HFFc6 (cell line): ENCODE results near the gene SCYGR3. TPM values are rescaled to one million over a fixed set of nuclear protein-coding genes. Genes with fewer than 3 reads are reported as not detected.

Experiments used
- DNase-seq: peaks from one replicate; pipeline ENCODE4 v3.0.0-alpha.2; 2018
- H3K27ac Mint-ChIP-seq: 2 replicates; pipeline ENCODE4 v1.8.0; 2020; ENCODE audit warnings: mild to moderate bottlenecking, mixed read lengths
- H3K27me3 Mint-ChIP-seq: 2 replicates; pipeline ENCODE4 v1.8.0; 2021; ENCODE audit warnings: mild to moderate bottlenecking, moderate library complexity, mixed read lengths; ENCODE audit not compliant: insufficient read depth
- H3K36me3 Mint-ChIP-seq: 2 replicates; pipeline ENCODE4 v1.8.0; 2021; ENCODE audit warnings: low read depth, mixed read lengths
- H3K4me1 Mint-ChIP-seq: 2 replicates; pipeline ENCODE4 v1.8.0; 2020; ENCODE audit warnings: low read depth, mixed read lengths
- H3K4me3 Mint-ChIP-seq: 2 replicates; pipeline ENCODE4 v1.8.0; 2020; ENCODE audit warnings: mild to moderate bottlenecking, moderate library complexity, mixed read lengths
- H3K9me3 Mint-ChIP-seq: 2 replicates; pipeline ENCODE4 v1.8.0; 2020; ENCODE audit warnings: mild to moderate bottlenecking, mixed read lengths
- total RNA-seq, 6 experiments: library from RNA; stranded (reverse); fragmentation: NEBNext Ultra II Directional; extraction: Animal tissue kit (Norgen Biotek cat#: 25700); gene quantifications; 2 replicates in 1 of 6; 3 replicates in 5 of 6; pipeline ENCODE4 v1.2.3, GENCODE V29; 2021
- TF ChIP-seq, protein P1 (sequence below): fragments of 200-600 bp; sonication (generic); IDR thresholded peaks from 2 replicates; pipeline ENCODE4 v1.5.0; 2021; ENCODE audit warnings: antibody characterized with exemption, mild to moderate bottlenecking

Gene SCYGR3
- total RNA-seq, 6 experiments from 2014 or later, result not detected

GRCh38 chr2:227566012-227566411 lies 48.6 kb downstream of the SCYGR3 start:
- no peaks in the 10 kb centered on the region for H3K9me3 Mint-ChIP-seq
- H3K4me1 Mint-ChIP-seq, result peaks cover 10% of the 10 kb centered on the region; the same call in 1 of the 2 replicates
- H3K27ac Mint-ChIP-seq, result no peak overlapping the region
- H3K27me3 Mint-ChIP-seq, result peaks cover 2% of the 10 kb centered on the region; the same call in 1 of the 2 replicates
- H3K4me3 Mint-ChIP-seq, result no peak overlapping the region
- no peaks in the 10 kb centered on the region; the same call in 1 of the 2 replicates for H3K36me3 Mint-ChIP-seq
- no peak for DNase-seq
- TF ChIP-seq, protein P1, sequence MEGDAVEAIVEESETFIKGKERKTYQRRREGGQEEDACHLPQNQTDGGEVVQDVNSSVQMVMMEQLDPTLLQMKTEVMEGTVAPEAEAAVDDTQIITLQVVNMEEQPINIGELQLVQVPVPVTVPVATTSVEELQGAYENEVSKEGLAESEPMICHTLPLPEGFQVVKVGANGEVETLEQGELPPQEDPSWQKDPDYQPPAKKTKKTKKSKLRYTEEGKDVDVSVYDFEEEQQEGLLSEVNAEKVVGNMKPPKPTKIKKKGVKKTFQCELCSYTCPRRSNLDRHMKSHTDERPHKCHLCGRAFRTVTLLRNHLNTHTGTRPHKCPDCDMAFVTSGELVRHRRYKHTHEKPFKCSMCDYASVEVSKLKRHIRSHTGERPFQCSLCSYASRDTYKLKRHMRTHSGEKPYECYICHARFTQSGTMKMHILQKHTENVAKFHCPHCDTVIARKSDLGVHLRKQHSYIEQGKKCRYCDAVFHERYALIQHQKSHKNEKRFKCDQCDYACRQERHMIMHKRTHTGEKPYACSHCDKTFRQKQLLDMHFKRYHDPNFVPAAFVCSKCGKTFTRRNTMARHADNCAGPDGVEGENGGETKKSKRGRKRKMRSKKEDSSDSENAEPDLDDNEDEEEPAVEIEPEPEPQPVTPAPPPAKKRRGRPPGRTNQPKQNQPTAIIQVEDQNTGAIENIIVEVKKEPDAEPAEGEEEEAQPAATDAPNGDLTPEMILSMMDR, result no peak

- Mint-ChIP-seq H3K27ac (0 out of 2 replicates have a peak overlapping the region, but pooled peaks have one; percentile 22), H3K4me1 (peaks cover under 1% of the 10 kb centered on the region; the same call in 1 of the 2 replicates), H3K4me3 (no peak overlapping the region), H3K9me3 (no peaks in the 10 kb centered on the region), H3K36me3 (no peaks in the 10 kb centered on the region; the same call in 1 of the 2 replicates), H3K27me3 (peaks cover 2% of the 10 kb centered on the region; the same call in 1 of the 2 replicates)
- no peak for DNase-seq
- TF ChIP-seq, protein P1, result no peak
Measured at GRCh38 chr2:227565080-227565479, 49.6 kb downstream of the SCYGR3 start.

Other genes starting within 250 kb of the SCYGR3 start
- under 1 TPM; 0.09 to 0.34 (median 0.22) TPM for gene TM4SF20, start 235.5 kb downstream of the SCYGR3 start, total RNA-seq
- not detected for gene SCYGR1, start 226.9 kb downstream of the SCYGR3 start, total RNA-seq
- 100 to 1,000 TPM in 1 of 6 experiments, 10 to 100 TPM in 5; 62.3 to 105 (median 74.0) TPM for gene AGFG1, start 142.7 kb downstream of the SCYGR3 start, total RNA-seq
- not detected for gene SCYGR2, start 15.9 kb downstream of the SCYGR3 start, total RNA-seq
- gene SCYGR4, start 2.7 kb upstream of the SCYGR3 start, total RNA-seq, result not detected
- gene SCYGR5, start 52.0 kb upstream of the SCYGR3 start, total RNA-seq, result not detected
- gene SLC19A3, start 103.2 kb upstream of the SCYGR3 start, total RNA-seq, result under 1 TPM in 1 of 6 experiments, not detected in 5; 0.14 TPM
- not detected for gene SCYGR6, start 109.9 kb upstream of the SCYGR3 start, total RNA-seq
- gene SCYGR7, start 113.5 kb upstream of the SCYGR3 start, total RNA-seq, result not detected
- gene SCYGR8, start 131.1 kb upstream of the SCYGR3 start, total RNA-seq, result not detected
- gene CCL20, start 199.0 kb upstream of the SCYGR3 start, total RNA-seq, result not detected